HepG2 (cell line): ENCODE measurements around the gene MTRF1. TPM values are rescaled to one million over a fixed set of nuclear protein-coding genes. Genes with fewer than 3 reads are reported as not detected.

Source experiments
- ATAC-seq: fragments of 200-7000 bp; cut with Tn5 transposase; 3 replicates; pipeline ENCODE4 v1.9.1; 2020; ENCODE audit warnings: mild to moderate bottlenecking, moderate library complexity
- BruUV-seq: library from RNA; stranded (reverse); fragments of 400-500 nt; replicated peaks from 2 replicates; lab custom pipeline; 2021; lab: Mats Ljungman, UMichigan
- CTCF ChIA-PET: fragments of 300-600 bp; formaldehyde crosslinking; extraction: SDS; loops from one replicate; lab custom pipeline; 2021; ENCODE audit warnings: low total read pairs, inconsistent platforms, low intra/inter-chr PET ratio; lab: Yijun Ruan, JAX
- POLR2A ChIA-PET: fragments of 350-600 bp; sonication (Branson Sonifier 250); formaldehyde crosslinking; loops from one replicate; lab custom pipeline; 2020; ENCODE audit warnings: antibody characterized with exemption, inconsistent platforms; lab: Yijun Ruan, JAX
- DNase-seq: peaks from one replicate; pipeline ENCODE4 v3.0.0-alpha.2; 2015; ENCODE audit warnings: low spot score
- FAIRE-seq: peaks from 3 replicates; lab custom pipeline; 2011; peaks lifted over from hg19 to GRCh38; lab: Jason Lieb, UNC
- H2AFZ ChIP-seq: one replicate; pipeline ENCODE4 v1.6.1; 2011; ENCODE audit warnings: low read length, inconsistent platforms
- H3K27ac ChIP-seq: fragments of 300-600 bp; 3 replicates; pipeline ENCODE4 v1.8.0; 2011; ENCODE audit warnings: mixed run types, mild to moderate bottlenecking, mixed read lengths, low read length, inconsistent platforms; ENCODE audit not compliant: insufficient read depth; ENCODE audit errors: extremely low read length
- H3K27me3 ChIP-seq, 2 experiments: fragments of 200-600 bp in 1 of 2; 2 replicates in 1 of 2; 3 replicates in 1 of 2; pipeline versions ENCODE4 v1.6.0 to v1.8.0; 2011; ENCODE audit warnings: low read length in 2 of 2, mild to moderate bottlenecking in 2 of 2, moderate library complexity in 2 of 2, inconsistent platforms in 1 of 2; ENCODE audit not compliant: insufficient read depth in 2 of 2, control insufficient read depth in 1 of 2
- H3K36me3 ChIP-seq, 2 experiments: fragments of 200-600 bp in 1 of 2; replicated peaks in 1 of 2; 2 replicates in 1 of 2; 3 replicates in 1 of 2; pipeline versions ENCODE4 v1.5.1 to v1.8.0; 2011; ENCODE audit warnings: low read length in 2 of 2, inconsistent platforms in 1 of 2; ENCODE audit not compliant: insufficient read depth in 2 of 2, control insufficient read depth in 1 of 2
- H3K4me1 ChIP-seq: 2 replicates; pipeline ENCODE4 v1.5.1; 2012; ENCODE audit warnings: low read length, inconsistent platforms; ENCODE audit not compliant: insufficient read depth
- H3K4me2 ChIP-seq: 2 replicates; pipeline ENCODE4 v1.6.0; 2011; ENCODE audit warnings: low read depth, low read length, inconsistent platforms
- H3K4me3 ChIP-seq, 3 experiments: fragments of 200-600 bp in 1 of 3; sonication (generic), shearing (Covaris generic) in 1 of 3; replicated peaks in 1 of 3; 2 replicates each; pipeline ENCODE4 v1.5.1; 2011 to 2016; ENCODE audit warnings: low read length in 3 of 3, inconsistent platforms in 2 of 3, low read depth in 2 of 3, mild to moderate bottlenecking in 2 of 3, control low read depth in 1 of 3, mixed read lengths in 1 of 3; ENCODE audit not compliant: insufficient read depth in 1 of 3
- H3K79me2 ChIP-seq: one replicate; pipeline ENCODE4 v1.6.1; 2011; ENCODE audit warnings: low read length, inconsistent platforms; ENCODE audit not compliant: insufficient read depth
- H3K9ac ChIP-seq: 2 replicates; pipeline ENCODE4 v1.6.0; 2011; ENCODE audit warnings: mild to moderate bottlenecking, low read depth, low read length, inconsistent platforms; ENCODE audit not compliant: insufficient read depth
- H3K9me3 ChIP-seq: 2 replicates; pipeline ENCODE4 v1.5.1; 2012; ENCODE audit warnings: mild to moderate bottlenecking, low read length
- H4K20me1 ChIP-seq: 2 replicates; pipeline ENCODE4 v1.6.0; 2011; ENCODE audit warnings: inconsistent platforms, mild to moderate bottlenecking, low read length, moderate library complexity; ENCODE audit not compliant: insufficient read depth
- ARNTL ChIP-seq: sonication (generic); formaldehyde crosslinking; IDR thresholded peaks from 2 replicates; pipeline ENCODE4 v1.4.0; 2020; ENCODE audit warnings: mild to moderate bottlenecking, missing genetic modification reagents
- CAMTA2 ChIP-seq: sonication (generic); formaldehyde crosslinking; IDR thresholded peaks from 2 replicates; pipeline ENCODE4 v1.4.0; 2020; ENCODE audit warnings: mild to moderate bottlenecking, missing genetic modification reagents, borderline replicate concordance
- CBX2 ChIP-seq, 2 experiments: fragments of 200-600 bp in 1 of 2; sonication (generic); formaldehyde crosslinking in 1 of 2; IDR thresholded peaks; 2 replicates each; pipeline versions ENCODE4 v1.7.0 to v1.8.1; 2018 to 2022; ENCODE audit warnings: low read depth in 2 of 2, low read length in 1 of 2, mild to moderate bottlenecking in 1 of 2, missing genetic modification reagents in 1 of 2
- GATA4 ChIP-seq: sonication (generic); IDR thresholded peaks from 2 replicates; pipeline ENCODE4 v1.6.1; 2016; ENCODE audit warnings: antibody characterized with exemption, low read depth, borderline replicate concordance
- HNF4G ChIP-seq, 2 experiments: sonication (generic) in 1 of 2; formaldehyde crosslinking in 1 of 2; IDR thresholded peaks; 2 replicates each; pipeline versions ENCODE4 v1.4.0 to v1.6.1; 2011 to 2020; ENCODE audit warnings: borderline replicate concordance in 2 of 2, low read depth in 2 of 2, mild to moderate bottlenecking in 2 of 2, low read length in 1 of 2, missing genetic modification reagents in 1 of 2, moderate library complexity in 1 of 2
- NKX3-1 ChIP-seq: sonication (generic); formaldehyde crosslinking; IDR thresholded peaks from 2 replicates; pipeline ENCODE4 v1.5.0; 2020; ENCODE audit warnings: missing genetic modification reagents
- PPARG ChIP-seq: conservative IDR thresholded peaks from 2 replicates; pipeline ENCODE4 v1.6.1; 2016; ENCODE audit warnings: missing biosample characterization, missing genetic modification reagents
- SIX1 ChIP-seq: sonication (generic); formaldehyde crosslinking; IDR thresholded peaks from 2 replicates; pipeline ENCODE4 v1.4.0; 2020; ENCODE audit warnings: missing genetic modification reagents, borderline replicate concordance
- SIX4 ChIP-seq: sonication (generic); formaldehyde crosslinking; IDR thresholded peaks from 2 replicates; pipeline ENCODE4 v1.4.0; 2020; ENCODE audit warnings: missing genetic modification reagents
- SRSF4 ChIP-seq: fragments of 200-400 bp; formaldehyde crosslinking; IDR thresholded peaks from one replicate; pipeline ENCODE4 v1.6.1; 2018; ENCODE audit warnings: mild to moderate bottlenecking, low read depth, low read length, moderate library complexity; ENCODE audit not compliant: poor library complexity, severe bottlenecking
- ZFAT ChIP-seq: sonication (generic); formaldehyde crosslinking; conservative IDR thresholded peaks from 2 replicates; pipeline ENCODE4 v1.8.1; 2023; ENCODE audit warnings: missing genetic modification reagents, inconsistent platforms
- ZFP1 ChIP-seq: IDR thresholded peaks from 2 replicates; pipeline ENCODE4 v1.6.1; 2016
- ZNF253 ChIP-seq: sonication (generic); formaldehyde crosslinking; IDR thresholded peaks from 2 replicates; pipeline ENCODE4 v1.8.0; 2022; ENCODE audit warnings: mild to moderate bottlenecking, missing genetic modification reagents, borderline replicate concordance
- ZNF33A ChIP-seq: sonication (generic); formaldehyde crosslinking; IDR thresholded peaks from 2 replicates; pipeline ENCODE4 v1.5.1; 2020; ENCODE audit warnings: missing genetic modification reagents, mild to moderate bottlenecking, moderate library complexity, borderline replicate concordance
- ZNF878 ChIP-seq: sonication (generic); formaldehyde crosslinking; IDR thresholded peaks from 2 replicates; pipeline ENCODE4 v1.8.1; 2023; ENCODE audit warnings: mild to moderate bottlenecking, missing genetic modification reagents, moderate library complexity
- WGBS: methylation state at CpG from one replicate; pipeline ENCODE4 v1.1.6; 2017; ENCODE audit warnings: low lambda C conversion rate; 5-methylcytosine and 5-hydroxymethylcytosine counted together
- in situ Hi-C: cut with HindIII; loops from 2 replicates; pipeline ENCODE4 v1.10.0; 2017; ENCODE audit warnings: low pct_unique_long_range_greater_than_20kb; ENCODE audit not compliant: extremely low pct_ligation_motif_present
- intact Hi-C: fragments of 100-400 bp; cut with micrococcal nuclease; formaldehyde crosslinking; loops from one replicate; pipeline ENCODE4 v1.10.0; 2022; ENCODE audit not compliant: unreplicated experiment
- polyA plus RNA-seq, 8 experiments: library from polyadenylated mRNA; depleted of rRNA in 3 of 8; stranded (reverse) in 7 of 8; unstranded in 1 of 8; fragments of >200 nt; fragmentation: Illumina TruSeq in 4 of 8; extraction: Trizol in 4 of 8; gene quantifications; 2 replicates each; pipeline versions ENCODE4 v1.2.1 to v1.2.3, GENCODE V29; 2011 to 2016; ENCODE audit warnings: low read depth in 4 of 8, missing spikeins in 1 of 8, mixed read lengths in 1 of 8; ENCODE audit not compliant: insufficient read depth in 1 of 8
- total RNA-seq, 5 experiments: library from RNA; depleted of rRNA; stranded (reverse); fragments of >200 nt; fragmentation: Illumina TruSeq; extraction: Trizol; gene quantifications; 2 replicates each; pipeline ENCODE4 v1.2.3, GENCODE V29; 2016; ENCODE audit warnings: low read depth in 1 of 5
- TF ChIP-seq, protein P1 (sequence below): sonication (generic); formaldehyde crosslinking; IDR thresholded peaks from 2 replicates; pipeline ENCODE4 v1.5.1; 2020; ENCODE audit warnings: mild to moderate bottlenecking, missing genetic modification reagents, moderate library complexity
- TF ChIP-seq, protein P2 (sequence below): IDR thresholded peaks from 2 replicates; pipeline ENCODE4 v1.6.1; 2018; ENCODE audit warnings: missing genetic modification reagents, mild to moderate bottlenecking, missing compliant biosample characterization

MTRF1 gene
- total and polyA plus RNA-seq, 2 of the 13 experiments (the other 11 are each of a cell fraction or from before 2014, with no cell fraction given): 21.6 to 27.2 TPM

DNA sequence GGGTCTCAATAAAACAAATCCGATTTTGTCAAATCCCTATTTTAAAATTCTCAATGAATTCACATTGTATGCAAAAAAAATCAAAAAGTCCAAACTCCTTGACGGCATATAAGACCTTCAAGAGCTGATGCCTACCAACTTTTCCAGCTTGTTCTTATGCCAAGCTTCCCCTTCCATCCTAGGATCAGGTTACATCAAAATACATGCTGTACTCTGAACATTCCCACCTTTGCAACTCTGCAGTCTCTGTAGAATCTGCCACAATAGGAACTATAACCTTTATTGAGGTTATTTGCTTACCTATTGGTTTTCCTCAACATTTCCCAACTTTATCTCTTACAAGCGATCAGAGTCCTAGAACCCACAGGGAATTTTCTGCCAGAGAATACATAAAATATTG lies 76.9 kb downstream of the MTRF1 start:
- no peak overlapping the region for H3K27ac ChIP-seq
- CTCF ChIA-PET: no interaction called here
- TF ChIP-seq SIX4 (CRISPR knock-in tag) (peak; percentile 73; the same call in 1 of the 2 replicates), ZNF878 (CRISPR knock-in tag) (no peak), ZFP1 (CRISPR knock-in tag) (no peak), CAMTA2 (CRISPR knock-in tag) (no peak), PPARG (no peak), ZFAT (CRISPR knock-in tag) (no peak), SIX1 (peak; percentile 86; the same call in 1 of the 2 replicates), ZNF33A (no peak), ARNTL (no peak), NKX3-1 (CRISPR knock-in tag) (no peak), SRSF4 (no peak), HNF4G (IDR thresholded peaks at IDR 0.05; ENCODE audit: borderline replicate concordance, low read depth, low read length) (no peak), HNF4G (CRISPR knock-in tag; IDR thresholded peaks at IDR 0.05; ENCODE audit: borderline replicate concordance, low read depth) (no peak), CBX2 (IDR thresholded peaks at IDR 0.05; ENCODE audit: low read depth, low read length) (no peak), CBX2 (CRISPR knock-in tag; IDR thresholded peaks at IDR 0.05; ENCODE audit: low read depth) (no peak), ZNF253 (no peak), GATA4 (no peak)
- TF ChIP-seq, protein P1, sequence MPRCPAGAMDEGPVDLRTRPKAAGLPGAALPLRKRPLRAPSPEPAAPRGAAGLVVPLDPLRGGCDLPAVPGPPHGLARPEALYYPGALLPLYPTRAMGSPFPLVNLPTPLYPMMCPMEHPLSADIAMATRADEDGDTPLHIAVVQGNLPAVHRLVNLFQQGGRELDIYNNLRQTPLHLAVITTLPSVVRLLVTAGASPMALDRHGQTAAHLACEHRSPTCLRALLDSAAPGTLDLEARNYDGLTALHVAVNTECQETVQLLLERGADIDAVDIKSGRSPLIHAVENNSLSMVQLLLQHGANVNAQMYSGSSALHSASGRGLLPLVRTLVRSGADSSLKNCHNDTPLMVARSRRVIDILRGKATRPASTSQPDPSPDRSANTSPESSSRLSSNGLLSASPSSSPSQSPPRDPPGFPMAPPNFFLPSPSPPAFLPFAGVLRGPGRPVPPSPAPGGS (CRISPR knock-in tag): no peak
- TF ChIP-seq, protein P2, sequence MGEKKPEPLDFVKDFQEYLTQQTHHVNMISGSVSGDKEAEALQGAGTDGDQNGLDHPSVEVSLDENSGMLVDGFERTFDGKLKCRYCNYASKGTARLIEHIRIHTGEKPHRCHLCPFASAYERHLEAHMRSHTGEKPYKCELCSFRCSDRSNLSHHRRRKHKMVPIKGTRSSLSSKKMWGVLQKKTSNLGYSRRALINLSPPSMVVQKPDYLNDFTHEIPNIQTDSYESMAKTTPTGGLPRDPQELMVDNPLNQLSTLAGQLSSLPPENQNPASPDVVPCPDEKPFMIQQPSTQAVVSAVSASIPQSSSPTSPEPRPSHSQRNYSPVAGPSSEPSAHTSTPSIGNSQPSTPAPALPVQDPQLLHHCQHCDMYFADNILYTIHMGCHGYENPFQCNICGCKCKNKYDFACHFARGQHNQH (CRISPR knock-in tag): no peak
- FAIRE-seq: no peak
- H3K9me3 ChIP-seq: no peaks in the 10 kb centered on the region
- no peak overlapping the region for H3K4me3 ChIP-seq
- H3K4me1 ChIP-seq: peaks cover 32% of the 10 kb centered on the region
- no peaks in the 10 kb centered on the region for H4K20me1 ChIP-seq
- POLR2A ChIA-PET: no interaction called here
- BruUV-seq: no TSS peak
- no peak overlapping the region for H2AFZ ChIP-seq
- H3K9ac ChIP-seq: no peak overlapping the region
- no peaks in the 10 kb centered on the region for H3K79me2 ChIP-seq
- intact Hi-C loops: no loop called here
- no peaks in the 10 kb centered on the region for H3K27me3 ChIP-seq
- 18% methylated on average over 3 of the region's 3 CpGs for WGBS
- ATAC-seq: peak; percentile 88
- in situ Hi-C loops: no loop called here
- no peaks in the 10 kb centered on the region for H3K36me3 ChIP-seq
- H3K4me2 ChIP-seq: no peak overlapping the region
- peak; percentile 15 for DNase-seq
